OCI-LY1 (cell line): Measurements from ENCODE around the gene C18orf32.
A peak's percentile ranks its signal among the peaks of the same experiment; 100 is the strongest.

ENCODE experiments used
- H2AFZ ChIP-seq: fragments of 200-600 bp; sonication (generic), shearing (Covaris generic); 2 replicates; pipeline ENCODE4 v1.6.0; 2014; ENCODE audit warnings: antibody characterized with exemption, mild to moderate bottlenecking, low read length
- H3F3A ChIP-seq: fragments of 200-600 bp; sonication (generic), shearing (Covaris generic); 2 replicates; pipeline ENCODE4 v1.6.0; 2014; ENCODE audit warnings: mild to moderate bottlenecking, antibody characterized with exemption, low read length, moderate library complexity; ENCODE audit not compliant: insufficient read depth
- H3K27ac ChIP-seq: fragments of 200-600 bp; sonication (generic); 2 replicates; pipeline ENCODE4 v1.5.1; 2014; ENCODE audit warnings: low read length, mixed run types, mild to moderate bottlenecking, low read depth; ENCODE audit not compliant: poor library complexity, severe bottlenecking
- H3K27me3 ChIP-seq: fragments of 200-600 bp; sonication (generic); 2 replicates; pipeline ENCODE4 v1.6.0; 2014; ENCODE audit warnings: antibody characterized with exemption, mild to moderate bottlenecking, low read length, moderate library complexity; ENCODE audit not compliant: insufficient read depth
- H3K36me3 ChIP-seq: fragments of 200-600 bp; sonication (generic); 2 replicates; pipeline ENCODE4 v1.6.1; 2014; ENCODE audit warnings: mild to moderate bottlenecking, antibody characterized with exemption, low read length, moderate library complexity, mixed read lengths; ENCODE audit not compliant: insufficient read depth
- H3K4me1 ChIP-seq: fragments of 200-600 bp; sonication (generic); 2 replicates; pipeline ENCODE4 v1.5.1; 2014; ENCODE audit warnings: mild to moderate bottlenecking, low read length, moderate library complexity; ENCODE audit not compliant: insufficient read depth, severe bottlenecking
- H3K4me2 ChIP-seq: fragments of 200-600 bp; sonication (generic), shearing (Covaris generic); 2 replicates; pipeline ENCODE4 v1.6.1; 2014; ENCODE audit warnings: low read length
- H3K4me3 ChIP-seq: fragments of 200-600 bp; sonication (generic); 2 replicates; pipeline ENCODE4 v1.5.1; 2014; ENCODE audit warnings: low read length, low read depth, mild to moderate bottlenecking, mixed read lengths; ENCODE audit not compliant: poor library complexity, severe bottlenecking
- H3K79me2 ChIP-seq: fragments of 200-600 bp; shearing (Covaris generic); 2 replicates; pipeline ENCODE4 v1.6.1; 2016; ENCODE audit warnings: mixed run types, low read length, mixed read lengths; ENCODE audit not compliant: insufficient read depth
- H3K9ac ChIP-seq: fragments of 200-600 bp; sonication (generic), shearing (Covaris generic); 2 replicates; pipeline ENCODE4 v1.6.1; 2014; ENCODE audit warnings: mild to moderate bottlenecking, low read length, mixed read lengths
- H3K9me2 ChIP-seq: fragments of 200-600 bp; sonication (generic), shearing (Covaris generic); 2 replicates; pipeline ENCODE4 v1.6.1; 2014; ENCODE audit warnings: low read depth, mild to moderate bottlenecking, low read length, mixed read lengths
- H3K9me3 ChIP-seq: fragments of 200-600 bp; shearing (Covaris generic); 2 replicates; pipeline ENCODE4 v1.6.1; 2014; ENCODE audit warnings: low read length, mixed read lengths
- H4K20me1 ChIP-seq: fragments of 200-600 bp; sonication (generic), shearing (Covaris generic); 2 replicates; pipeline ENCODE4 v1.6.0; 2016; ENCODE audit warnings: mild to moderate bottlenecking, low read length; ENCODE audit not compliant: insufficient read depth
- CTCF ChIP-seq: fragments of 200-600 bp; sonication (generic), shearing (Covaris generic); IDR thresholded peaks from 2 replicates; pipeline ENCODE4 v1.5.1; 2017; ENCODE audit warnings: mild to moderate bottlenecking, antibody characterized with exemption, low read length, moderate library complexity, mixed read lengths
- EZH2 ChIP-seq: fragments of 200-600 bp; sonication (generic), shearing (Covaris generic); IDR thresholded peaks from 2 replicates; pipeline ENCODE4 v1.8.0; 2017; ENCODE audit warnings: borderline replicate concordance, mixed run types, mild to moderate bottlenecking, antibody characterized with exemption, low read length, moderate library complexity, mixed read lengths

Gene C18orf32

GRCh38 chr18:49486953-49487710, at the start of gene C18orf32:
Gene C18orf32 (minus strand): TSS chr18:49487234. CDS start chr18:49483748, 3,486 bp downstream.
- H3K36me3 ChIP-seq, result peaks cover 62% of the 10 kb centered on the region
- peaks cover 31% of the 10 kb centered on the region for H3F3A ChIP-seq
- TF ChIP-seq EZH2 (no peak), CTCF (no peak)
- H3K79me2 ChIP-seq, result peaks cover 35% of the 10 kb centered on the region
- H2AFZ ChIP-seq, result no peak within 1 kb of the TSS
- H3K27ac ChIP-seq, result peak within 1 kb of the TSS; percentile 83
- H3K9me2 ChIP-seq, result no peaks in the 10 kb centered on the region
- H3K4me2 ChIP-seq, result peak within 1 kb of the TSS; percentile 79
- H3K27me3 ChIP-seq, result no peaks in the 10 kb centered on the region
- H3K9ac ChIP-seq, result peak within 1 kb of the TSS; percentile 98
- no peaks in the 10 kb centered on the region for H4K20me1 ChIP-seq
- H3K9me3 ChIP-seq, result no peaks in the 10 kb centered on the region
- peaks cover 52% of the 10 kb centered on the region for H3K4me1 ChIP-seq
- H3K4me3 ChIP-seq, result peak within 1 kb of the TSS; percentile 98

DNA sequence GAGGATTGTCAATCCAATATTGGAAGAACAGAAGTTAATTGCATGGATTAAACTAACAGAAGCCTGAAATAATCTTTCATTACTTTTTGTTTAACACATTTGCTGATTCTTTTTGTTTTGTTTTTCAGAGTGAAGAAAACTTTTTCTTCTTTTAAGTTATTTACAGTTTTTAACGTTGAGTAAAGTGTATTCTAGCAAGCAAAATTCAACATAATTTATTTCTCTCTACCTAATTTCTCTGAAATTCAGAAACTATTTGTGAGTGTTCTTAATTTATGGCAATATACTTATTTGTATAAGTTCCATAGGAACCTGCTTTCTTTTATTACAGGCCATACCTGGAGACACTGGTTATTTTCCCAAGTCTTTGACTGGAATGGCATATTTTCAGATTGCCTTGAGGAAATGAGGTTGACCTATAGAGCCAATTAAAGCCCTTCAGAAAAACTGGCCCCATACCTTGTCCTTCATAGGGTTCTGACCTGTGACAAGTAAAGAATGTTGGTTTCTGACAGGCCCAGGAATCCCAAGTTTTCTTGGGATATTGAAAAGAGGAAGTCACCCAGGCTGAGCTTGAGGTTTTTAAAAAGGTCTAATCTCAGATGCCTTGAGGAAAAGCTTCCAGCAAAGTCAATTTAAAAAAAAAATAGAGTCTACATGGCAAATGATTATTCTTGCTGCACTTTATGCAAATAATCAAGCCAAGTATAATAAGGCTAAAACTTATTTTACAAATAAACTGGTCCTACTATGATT, 48.0 kb upstream of the C18orf32 start:
- no peaks in the 10 kb centered on the region for H3K36me3 ChIP-seq
- no peaks in the 10 kb centered on the region for H4K20me1 ChIP-seq
- no peak overlapping the region for H2AFZ ChIP-seq
- H3K9me3 ChIP-seq, result peaks cover 8% of the 10 kb centered on the region; the same call in 1 of the 2 replicates
- H3K9ac ChIP-seq, result no peak overlapping the region
- no peak overlapping the region for H3K27ac ChIP-seq
- TF ChIP-seq EZH2 (no peak), CTCF (no peak)
- no peaks in the 10 kb centered on the region for H3F3A ChIP-seq
- no peaks in the 10 kb centered on the region for H3K9me2 ChIP-seq
- no peaks in the 10 kb centered on the region for H3K79me2 ChIP-seq
- no peaks in the 10 kb centered on the region for H3K4me1 ChIP-seq
- H3K4me2 ChIP-seq, result no peak overlapping the region
- H3K27me3 ChIP-seq, result no peaks in the 10 kb centered on the region
- no peak overlapping the region for H3K4me3 ChIP-seq

GRCh38 chr18:49531678-49532153, 44.7 kb upstream of the C18orf32 start:
- Histone ChIP-seq H2AFZ (no peak overlapping the region), H3K9me2 (no peaks in the 10 kb centered on the region), H3K4me1 (no peaks in the 10 kb centered on the region), H3K27me3 (no peaks in the 10 kb centered on the region), H3K27ac (no peak overlapping the region), H3F3A (no peaks in the 10 kb centered on the region), H3K9ac (no peak overlapping the region), H3K4me3 (peak overlapping the region; percentile 24), H4K20me1 (no peaks in the 10 kb centered on the region), H3K79me2 (no peaks in the 10 kb centered on the region), H3K9me3 (peaks cover 8% of the 10 kb centered on the region; the same call in 1 of the 2 replicates), H3K4me2 (peak overlapping the region; percentile 22; the same call in 1 of the 2 replicates), H3K36me3 (no peaks in the 10 kb centered on the region)
- no peak for TF ChIP-seq CTCF
- TF ChIP-seq EZH2, result no peak
